GM10266 (cell line): ENCODE results near the gene YTHDF2.
"Not testable (repeated sequence)": the region's sequence is repeated elsewhere in the genome, so short reads cannot be mapped to it uniquely, and the experiment has no call there.

ENCODE experiments used
- DNase-seq: peaks from one replicate; pipeline ENCODE4 v3.0.0; 2012; ENCODE audit errors: extremely low spot score
- TF ChIP-seq, protein P1 (sequence below): IDR thresholded peaks from 2 replicates; pipeline ENCODE4 v1.5.1; 2012; ENCODE audit warnings: mild to moderate bottlenecking, low read depth; ENCODE audit not compliant: control insufficient read depth, insufficient read depth; ENCODE audit errors: missing control alignments

The YTHDF2 gene

DNA sequence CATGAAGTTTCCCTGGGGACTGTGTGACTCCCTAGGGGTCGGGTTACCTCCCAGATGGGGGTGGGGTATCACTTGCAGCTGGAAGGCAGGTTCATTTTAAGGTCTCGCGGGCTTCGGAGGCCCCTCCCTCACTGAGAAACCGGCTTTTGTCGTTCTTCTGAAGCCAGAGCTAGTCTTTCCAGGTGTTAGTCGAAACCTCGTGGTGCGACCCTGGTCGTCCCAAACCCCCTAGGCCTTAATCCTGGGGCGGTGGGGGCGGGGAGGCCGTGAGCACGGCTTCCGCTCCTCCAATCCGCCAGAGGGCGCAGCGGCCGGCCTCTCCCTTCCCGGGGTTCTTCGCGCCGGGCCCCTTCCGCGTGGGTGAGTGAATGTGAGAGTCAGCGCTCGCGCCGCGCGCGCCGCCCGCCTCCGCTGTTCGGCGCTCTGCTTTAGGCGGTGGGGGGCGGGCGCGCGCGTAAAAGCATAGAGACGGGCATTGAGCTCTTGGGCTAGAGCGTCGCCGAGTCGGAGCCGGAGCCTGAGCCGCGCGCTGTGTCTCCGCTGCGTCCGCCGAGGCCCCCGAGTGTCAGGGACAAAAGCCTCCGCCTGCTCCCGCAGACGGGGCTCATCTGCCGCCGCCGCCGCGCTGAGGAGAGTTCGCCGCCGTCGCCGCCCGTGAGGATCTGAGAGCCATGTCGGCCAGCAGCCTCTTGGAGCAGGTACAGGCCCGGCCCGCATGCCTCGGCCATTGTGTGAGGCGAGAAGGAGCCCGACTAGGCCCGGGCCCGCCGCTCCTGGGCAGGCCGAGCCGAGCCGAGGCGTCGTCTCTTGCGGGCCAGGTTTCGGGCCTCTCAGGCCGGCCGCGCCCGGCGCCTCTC, at the start of gene YTHDF2:
TSS of gene YTHDF2 (plus strand) at position 491 of the 857 bp plus-strand sequence. CDS start at position 672, 181 bp downstream.
- DNase-seq = peak; percentile 93
- TF ChIP-seq, protein P1, sequence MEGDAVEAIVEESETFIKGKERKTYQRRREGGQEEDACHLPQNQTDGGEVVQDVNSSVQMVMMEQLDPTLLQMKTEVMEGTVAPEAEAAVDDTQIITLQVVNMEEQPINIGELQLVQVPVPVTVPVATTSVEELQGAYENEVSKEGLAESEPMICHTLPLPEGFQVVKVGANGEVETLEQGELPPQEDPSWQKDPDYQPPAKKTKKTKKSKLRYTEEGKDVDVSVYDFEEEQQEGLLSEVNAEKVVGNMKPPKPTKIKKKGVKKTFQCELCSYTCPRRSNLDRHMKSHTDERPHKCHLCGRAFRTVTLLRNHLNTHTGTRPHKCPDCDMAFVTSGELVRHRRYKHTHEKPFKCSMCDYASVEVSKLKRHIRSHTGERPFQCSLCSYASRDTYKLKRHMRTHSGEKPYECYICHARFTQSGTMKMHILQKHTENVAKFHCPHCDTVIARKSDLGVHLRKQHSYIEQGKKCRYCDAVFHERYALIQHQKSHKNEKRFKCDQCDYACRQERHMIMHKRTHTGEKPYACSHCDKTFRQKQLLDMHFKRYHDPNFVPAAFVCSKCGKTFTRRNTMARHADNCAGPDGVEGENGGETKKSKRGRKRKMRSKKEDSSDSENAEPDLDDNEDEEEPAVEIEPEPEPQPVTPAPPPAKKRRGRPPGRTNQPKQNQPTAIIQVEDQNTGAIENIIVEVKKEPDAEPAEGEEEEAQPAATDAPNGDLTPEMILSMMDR = peak; percentile 95

DNA sequence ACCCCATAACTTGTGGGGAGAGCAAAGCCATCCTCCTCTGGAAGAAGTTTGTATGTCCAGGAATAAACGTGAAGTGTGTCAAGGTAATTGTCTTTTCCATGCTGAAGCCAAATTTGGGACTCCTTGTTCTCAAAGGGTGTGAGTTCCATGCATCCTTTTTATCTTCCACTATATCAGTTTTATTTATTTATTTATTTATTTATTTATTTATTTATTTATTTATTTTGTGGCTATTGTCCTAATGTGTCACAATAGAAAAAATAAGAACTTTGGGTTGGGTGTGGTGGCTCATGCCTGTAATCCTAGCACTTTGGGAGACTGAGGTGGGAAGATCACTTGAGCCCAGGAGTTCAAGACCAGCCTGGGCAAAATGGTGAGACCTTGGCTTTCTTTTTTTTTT, 45.1 kb upstream of the YTHDF2 start:
- not testable (repeated sequence) for DNase-seq

DNA sequence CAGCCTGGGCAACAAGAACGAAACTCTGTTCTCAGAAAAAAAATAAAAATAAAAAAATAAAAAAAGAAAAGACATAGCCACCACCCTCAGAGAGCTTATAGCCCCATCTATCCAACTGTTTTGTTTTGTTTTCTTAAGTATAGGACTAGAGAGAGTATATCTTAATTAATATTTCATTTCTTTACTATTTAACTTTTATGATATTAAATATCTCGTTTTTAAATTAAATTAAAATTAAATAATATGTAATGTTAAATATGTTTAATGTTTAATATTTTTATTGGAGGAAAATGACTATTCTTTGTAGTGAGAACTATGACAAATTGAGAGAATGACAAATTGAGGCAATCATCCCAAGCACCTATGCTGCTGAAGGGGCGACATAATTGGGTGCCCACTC, 33.1 kb upstream of the YTHDF2 start:
- TF ChIP-seq, protein P1 = no peak
- DNase-seq = no peak

DNA sequence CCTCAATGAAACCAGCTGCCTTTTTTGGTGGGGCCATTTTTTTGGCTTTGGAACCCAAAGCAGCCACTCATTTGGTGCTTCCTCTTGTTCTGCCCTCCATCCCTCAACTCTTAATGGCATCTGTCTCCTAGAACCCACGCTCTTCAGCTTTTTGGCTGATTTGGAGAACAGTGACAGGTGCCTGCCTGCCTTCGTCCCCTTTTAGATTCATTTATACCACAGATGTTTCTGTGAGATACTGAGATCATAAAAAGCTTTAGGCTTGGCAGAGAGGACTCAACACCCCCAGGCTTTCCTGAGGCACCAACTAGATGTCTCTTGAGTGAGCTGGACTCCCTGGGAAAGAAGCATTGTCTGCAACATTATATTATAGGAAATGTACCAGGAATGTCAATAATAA, 20.4 kb upstream of the YTHDF2 start:
- DNase-seq = no peak
- TF ChIP-seq, protein P1 = no peak

DNA sequence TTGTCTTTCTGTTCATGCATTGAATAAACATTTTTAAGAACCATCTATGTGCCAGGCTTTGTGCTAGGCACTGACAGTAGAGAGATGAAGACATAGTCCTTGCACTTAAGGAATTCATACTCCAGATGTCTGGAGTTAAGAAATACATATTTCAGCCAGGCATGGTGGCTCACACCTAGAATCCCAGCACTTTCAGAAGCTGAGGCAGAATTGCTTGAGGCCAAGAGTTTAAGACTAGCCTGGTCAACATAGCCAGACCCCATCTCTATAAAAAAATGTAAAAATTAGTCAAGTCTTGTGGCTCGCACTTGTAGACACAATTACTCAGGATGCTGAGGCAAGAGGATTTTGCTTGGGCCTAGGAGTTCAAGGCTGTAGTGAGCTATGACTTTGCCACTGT, 18.6 kb upstream of the YTHDF2 start:
- no peak for DNase-seq
- TF ChIP-seq, protein P1 = no peak

DNA sequence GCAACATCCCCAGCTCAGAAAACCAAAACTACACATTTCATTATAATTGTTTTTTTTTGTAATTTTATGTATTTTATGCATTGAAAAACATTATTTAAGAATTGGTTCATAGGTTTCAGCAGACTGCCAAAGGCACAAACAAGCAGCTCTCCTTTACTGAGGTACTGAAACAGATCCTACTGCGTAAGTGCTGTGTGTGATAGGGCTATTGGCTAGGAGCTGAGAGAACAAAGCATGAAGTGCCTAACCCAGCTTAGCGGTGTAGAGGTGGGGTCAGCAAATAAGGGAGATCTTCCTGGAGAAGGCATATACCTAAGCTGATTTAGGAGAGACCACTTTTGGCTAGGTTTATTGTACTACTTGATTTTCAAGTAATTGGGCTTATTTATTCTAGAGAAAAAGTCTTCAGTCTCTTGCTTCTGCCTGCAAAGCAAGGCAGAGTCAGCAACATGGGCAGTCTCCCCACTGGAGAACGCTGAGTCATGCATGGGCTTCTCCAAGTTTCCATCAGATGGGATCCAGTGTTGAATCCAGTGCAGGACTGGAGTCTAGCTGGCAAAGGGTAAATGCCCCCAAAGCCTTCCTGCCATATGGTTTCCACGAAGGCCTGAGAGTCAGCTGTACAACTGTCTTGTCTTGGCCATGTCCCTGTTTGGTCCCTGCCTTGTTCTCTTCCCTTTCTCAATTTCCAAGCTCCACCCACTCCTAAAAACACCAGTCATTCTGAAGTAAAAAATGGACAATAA, 18.0 kb upstream of the YTHDF2 start:
- TF ChIP-seq, protein P1 = no peak
- DNase-seq = no peak

DNA sequence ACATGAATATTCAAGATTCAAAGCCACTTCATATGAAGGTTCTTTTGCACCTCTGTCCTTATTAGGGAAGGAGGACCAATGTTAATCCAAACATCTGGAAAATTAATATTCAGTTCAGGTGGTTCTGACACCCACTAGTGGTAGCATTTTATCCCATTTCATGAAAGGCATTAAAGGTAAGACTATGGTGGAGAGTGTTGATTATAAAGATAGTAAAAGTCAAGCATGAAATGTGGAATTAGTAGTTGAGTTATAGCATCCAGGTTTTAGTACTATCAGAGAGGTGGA, 17.5 kb upstream of the YTHDF2 start:
- TF ChIP-seq, protein P1 = no peak
- DNase-seq = no peak
